C1 segment of cervical spinal cord (tissue), 14 donors: Measurements from ENCODE around the gene KRTAP12-1.

ENCODE experiments used
- DNase-seq, 14 donors: peaks; one replicate each; lab custom pipeline; 2025; lab: John Stamatoyannopoulos, UW

Gene KRTAP12-1

GRCh38 chr21:44711327-44712202 lies 29.6 kb upstream of the KRTAP12-1 start, which contains the start of gene TSPEAR:
TSS of gene TSPEAR (minus strand) at chr21:44711572. CDS start at chr21:44711514, 58 bp downstream.
- no peak for DNase-seq

DNA sequence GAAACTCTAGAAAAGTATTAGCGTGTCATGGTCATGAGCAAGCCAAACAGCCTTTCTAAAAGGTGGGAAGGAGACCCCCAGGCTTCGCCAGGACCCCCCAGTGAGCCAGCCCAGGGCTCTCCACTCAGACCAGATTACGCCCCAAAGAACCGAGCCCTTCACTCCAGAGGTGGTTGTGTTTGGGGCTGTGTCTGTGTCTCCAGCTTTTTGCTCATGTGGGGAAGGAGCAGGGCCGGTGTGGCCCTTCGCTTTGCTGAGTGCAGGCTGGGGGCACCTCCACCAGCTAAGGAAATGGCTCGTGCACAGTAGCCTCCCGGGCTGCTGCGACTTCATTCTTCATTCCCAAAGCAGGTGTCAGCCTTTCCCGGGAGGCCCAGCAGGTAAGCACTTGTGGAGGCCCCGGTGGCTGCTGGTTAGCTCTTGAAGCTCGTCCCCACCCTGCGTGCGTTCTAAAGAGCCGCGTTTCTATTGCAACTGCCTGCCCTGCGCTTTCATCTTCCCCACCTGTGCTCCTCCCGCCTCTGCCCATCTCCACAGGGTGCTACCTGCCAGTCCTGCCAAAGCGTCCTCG lies 28.9 kb upstream of the KRTAP12-1 start:
- no peak for DNase-seq

GRCh38 chr21:44710294-44710665 lies 28.3 kb upstream of the KRTAP12-1 start:
- DNase-seq, result no peak

GRCh38 chr21:44709426-44710293 lies 27.7 kb upstream of the KRTAP12-1 start:
- no peak for DNase-seq

- no peak for DNase-seq
Measured at GRCh38 chr21:44708866-44709425, 27.0 kb upstream of the KRTAP12-1 start.

- DNase-seq, result no peak
Measured at GRCh38 chr21:44708213-44708865, 26.4 kb upstream of the KRTAP12-1 start.

- no peak for DNase-seq
Measured at GRCh38 chr21:44706706-44707581, 25.0 kb upstream of the KRTAP12-1 start.

DNA sequence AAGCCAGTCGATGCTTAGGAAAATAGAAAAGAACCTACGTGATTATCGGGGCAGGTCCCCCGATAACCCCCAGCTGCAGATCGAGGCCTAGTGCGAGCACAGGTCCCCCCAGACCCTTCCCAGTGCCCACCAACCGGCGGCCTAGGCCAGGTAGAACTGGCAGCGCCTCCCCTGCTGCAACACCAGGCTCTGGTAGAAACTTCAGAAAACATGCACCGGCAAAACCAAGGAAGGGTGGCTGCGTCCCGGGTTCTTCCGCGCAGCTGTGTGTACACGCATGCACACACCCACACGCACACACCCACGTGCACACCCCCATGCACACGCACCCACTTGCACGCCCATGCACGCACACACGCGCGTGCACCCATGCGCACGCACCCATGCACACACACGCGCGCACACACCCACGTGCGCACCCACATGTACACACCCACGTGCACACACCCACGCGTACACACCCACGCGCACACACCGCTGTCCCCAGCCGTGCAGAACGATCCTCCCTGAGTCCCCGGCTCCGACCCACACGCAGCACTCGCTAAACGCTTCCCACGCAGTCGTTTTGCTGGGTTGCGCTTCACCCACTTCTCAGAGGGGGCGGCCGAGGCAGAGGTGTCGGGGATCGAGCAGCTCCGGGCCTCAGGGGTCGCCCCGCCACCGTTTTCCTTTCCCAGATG lies 24.2 kb upstream of the KRTAP12-1 start:
- DNase-seq, result no peak

- no peak for DNase-seq
Measured at GRCh38 chr21:44704636-44705001, 22.7 kb upstream of the KRTAP12-1 start.

DNA sequence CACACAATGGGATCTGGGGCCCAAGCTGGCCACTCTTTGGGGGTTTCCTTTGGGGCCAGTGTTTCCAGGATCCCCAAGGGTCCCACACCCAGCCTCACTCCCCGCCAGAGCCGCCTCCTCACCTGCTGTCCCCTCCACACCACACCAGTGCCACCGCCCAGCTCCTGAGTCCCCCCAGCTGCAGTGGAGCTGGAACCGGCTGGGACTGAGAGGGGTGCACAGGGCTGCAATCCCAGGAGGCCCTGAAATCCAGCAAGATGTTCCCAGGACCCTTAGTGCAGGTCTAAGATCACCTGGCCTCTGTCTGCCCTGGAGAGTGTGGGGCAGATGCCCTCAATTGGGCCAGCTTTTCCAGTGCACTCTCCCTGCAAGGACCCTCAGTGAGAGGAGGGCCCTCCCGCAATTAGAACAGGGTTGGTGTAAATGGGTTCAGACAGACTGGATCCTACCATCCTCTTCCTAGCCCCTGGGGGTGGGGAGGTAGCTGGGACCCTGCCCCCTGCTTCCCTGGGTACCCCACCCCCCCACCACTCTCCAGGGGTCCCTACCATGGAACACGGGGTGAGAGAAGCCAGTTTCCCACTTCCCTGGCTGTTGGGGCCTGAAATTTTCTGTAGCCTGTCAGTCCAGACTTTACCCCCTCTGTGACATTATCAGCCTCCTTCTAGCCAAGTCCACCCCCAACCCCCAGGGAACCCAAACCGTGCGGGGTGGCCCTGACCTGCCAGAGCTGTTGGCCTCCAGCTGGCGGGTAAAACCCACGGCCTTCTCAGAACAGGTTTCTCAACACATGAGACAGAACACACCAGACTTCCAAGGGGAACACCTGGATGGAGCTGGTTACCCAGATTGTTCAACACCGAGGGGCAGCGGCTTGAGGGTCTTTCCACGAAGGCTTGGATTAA lies 22.0 kb upstream of the KRTAP12-1 start:
- DNase-seq, result no peak

- DNase-seq, result no peak
Measured at GRCh38 chr21:44702973-44703730, 21.2 kb upstream of the KRTAP12-1 start.

DNA sequence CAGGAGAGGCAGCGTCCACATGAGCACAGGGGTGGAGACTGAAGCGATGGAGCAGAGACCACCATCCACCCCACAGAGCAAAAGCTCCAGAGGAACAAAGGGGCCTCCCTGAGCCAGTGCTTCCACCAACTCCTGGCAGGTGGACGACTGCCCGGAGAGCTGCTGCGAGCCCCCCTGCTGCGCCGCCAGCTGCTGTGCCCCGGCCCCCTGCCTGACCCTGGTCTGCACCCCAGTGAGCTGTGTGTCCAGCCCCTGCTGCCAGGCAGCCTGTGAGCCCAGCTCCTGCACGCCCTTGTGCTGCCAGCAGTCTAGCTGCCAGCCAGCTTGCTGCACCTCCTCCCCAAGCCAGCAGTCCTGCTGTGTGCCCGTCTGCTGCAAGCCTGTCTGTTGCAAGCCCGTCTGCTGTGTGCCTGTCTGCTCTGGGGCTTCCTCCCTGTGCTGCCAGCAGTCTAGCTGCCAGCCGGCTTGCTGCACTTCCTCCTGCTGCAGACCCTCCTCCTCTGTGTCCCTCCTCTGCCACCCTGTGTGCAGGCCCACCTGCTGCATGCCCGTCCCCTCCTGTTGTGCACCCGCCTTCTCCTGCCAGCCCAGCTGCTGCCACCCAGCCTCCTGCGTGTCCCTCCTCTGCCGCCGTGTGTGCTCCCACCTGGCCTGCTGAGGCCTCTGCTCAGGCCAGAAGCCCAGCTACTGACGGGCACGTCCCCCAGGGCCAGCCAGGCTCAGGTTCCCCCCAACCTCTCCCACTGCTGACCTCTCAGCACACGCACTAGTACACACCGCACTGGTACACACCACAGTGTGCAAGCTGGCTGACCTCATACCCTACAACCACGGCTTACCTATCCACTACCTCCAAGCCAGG lies 20.4 kb upstream of the KRTAP12-1 start:
- DNase-seq, result peak in 1 of 14 donors; percentile 53

DNA sequence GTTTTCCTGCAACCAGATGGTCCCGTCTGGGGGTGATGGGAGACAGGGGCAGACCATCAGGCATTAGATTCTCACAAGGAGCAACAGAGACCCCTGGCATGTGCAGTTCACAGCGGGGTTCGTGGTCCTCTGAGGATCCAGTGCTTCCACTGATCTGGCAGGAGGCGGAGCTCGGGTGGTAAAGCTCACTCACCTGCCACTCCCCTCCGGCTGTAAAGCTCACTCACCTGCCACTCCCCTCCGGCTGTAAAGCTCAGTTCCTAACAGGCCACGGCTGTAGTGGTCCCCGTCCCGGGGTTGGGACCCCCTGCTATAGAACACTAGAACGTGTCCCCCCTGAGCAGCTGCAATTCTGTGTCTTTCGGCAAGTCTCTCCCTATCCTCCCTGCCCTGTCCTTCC lies 19.6 kb upstream of the KRTAP12-1 start:
- no peak for DNase-seq

GRCh38 chr21:44701023-44701400 lies 19.0 kb upstream of the KRTAP12-1 start:
- no peak for DNase-seq

DNA sequence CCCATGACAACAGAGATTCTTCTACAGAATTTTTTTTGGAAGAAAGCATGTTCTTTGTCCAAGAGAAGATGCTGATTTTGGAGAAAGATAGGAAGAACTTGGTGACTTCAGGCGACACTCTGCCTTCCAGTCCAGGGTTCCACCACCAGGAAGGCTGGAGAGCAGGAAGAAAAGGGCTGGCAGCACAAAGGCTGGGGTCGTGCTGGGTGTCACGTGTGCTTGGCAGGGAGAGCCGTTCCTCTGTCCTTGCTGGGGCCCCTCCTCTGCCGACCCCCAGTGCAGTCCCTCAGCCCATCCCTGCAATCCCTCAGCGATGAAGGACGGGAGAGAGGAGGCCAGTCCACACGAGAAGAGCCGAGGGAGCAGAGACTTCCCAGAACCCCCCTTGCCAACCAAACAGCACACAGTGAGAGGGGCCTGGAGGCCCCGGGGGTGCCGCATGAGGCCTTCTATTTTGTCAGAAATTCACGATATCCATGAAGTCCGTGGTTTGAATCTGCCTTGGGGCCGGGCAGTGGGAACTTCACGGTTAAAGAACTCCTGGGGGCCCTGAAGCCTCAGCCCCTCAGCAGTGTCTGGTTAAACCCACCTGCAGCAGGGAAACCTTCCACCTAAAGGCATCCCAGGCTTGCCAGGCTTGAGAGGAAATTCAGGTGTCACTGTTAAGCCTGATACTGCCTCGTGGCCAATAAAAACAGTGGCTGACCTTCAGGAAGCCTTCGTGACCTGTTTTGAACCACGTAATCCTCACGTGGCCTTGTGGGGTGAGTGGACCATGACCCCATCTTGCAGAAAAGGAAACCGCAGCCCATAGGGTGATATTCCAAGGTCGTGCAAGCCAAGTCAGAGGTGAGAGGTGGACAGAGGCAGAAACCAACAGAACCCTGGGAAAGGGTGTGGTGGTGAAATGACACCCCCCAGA lies 18.4 kb upstream of the KRTAP12-1 start:
- no peak for DNase-seq

- no peak for DNase-seq
Measured at GRCh38 chr21:44699502-44700001, 17.6 kb upstream of the KRTAP12-1 start.
